NCI-H1092 (cell line): ENCODE data around the gene MAPK9.
A peak's percentile ranks its signal among the peaks of the same experiment; 100 is the strongest.
"Not testable (repeated sequence)": the region's sequence is repeated elsewhere in the genome, so short reads cannot be mapped to it uniquely, and the experiment has no call there.

Experiments used
- DNase-seq: peaks from one replicate; lab custom pipeline; 2025; lab: John Stamatoyannopoulos, UW

MAPK9 gene

DNA sequence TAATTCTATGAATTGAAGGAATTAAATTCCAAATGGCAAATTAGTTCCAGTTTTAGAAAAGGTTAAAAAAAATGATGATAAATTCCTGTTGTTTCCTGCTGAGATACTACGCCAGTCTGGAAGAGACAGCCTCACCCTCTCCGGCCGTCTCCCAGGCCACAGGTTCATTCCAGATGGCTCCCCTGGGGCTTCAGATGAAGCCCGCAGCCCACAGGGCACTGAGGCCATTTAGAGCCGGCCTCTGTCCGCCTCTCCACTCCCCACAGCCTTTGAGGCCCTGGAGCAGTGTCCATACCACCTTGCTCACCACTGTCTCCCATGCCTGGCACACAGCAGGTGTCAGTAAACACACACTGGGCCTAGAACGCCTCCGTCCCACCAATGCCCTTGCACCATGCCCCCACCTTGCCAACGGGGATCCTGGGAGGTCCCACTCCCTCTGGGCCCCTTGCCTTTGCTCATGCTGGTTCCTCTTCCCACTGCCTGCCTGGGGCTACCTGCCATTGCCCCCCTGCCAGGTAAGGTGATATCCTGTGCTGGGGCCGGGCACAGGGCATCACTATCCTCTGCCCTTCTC lies 35.2 kb upstream of the MAPK9 start:
- DNase-seq: no peak

DNA sequence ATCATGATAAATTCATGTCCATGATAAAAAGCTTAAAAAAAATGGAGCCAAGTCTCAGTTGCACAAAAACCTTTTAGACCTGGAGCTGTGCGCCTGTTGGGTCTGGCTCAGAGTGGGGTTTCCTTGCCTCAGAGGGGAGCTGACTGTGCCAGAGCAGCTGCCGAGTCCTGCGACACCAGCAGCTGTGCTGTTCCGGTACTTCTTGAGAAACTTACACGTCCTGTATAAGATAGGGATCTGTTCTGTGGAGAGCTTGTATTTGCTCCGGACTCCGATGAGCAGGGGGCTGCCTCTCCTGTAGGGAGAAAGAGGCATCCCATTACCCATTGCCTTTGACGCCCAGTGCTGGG lies 32.7 kb upstream of the MAPK9 start:
- DNase-seq: no peak

DNA sequence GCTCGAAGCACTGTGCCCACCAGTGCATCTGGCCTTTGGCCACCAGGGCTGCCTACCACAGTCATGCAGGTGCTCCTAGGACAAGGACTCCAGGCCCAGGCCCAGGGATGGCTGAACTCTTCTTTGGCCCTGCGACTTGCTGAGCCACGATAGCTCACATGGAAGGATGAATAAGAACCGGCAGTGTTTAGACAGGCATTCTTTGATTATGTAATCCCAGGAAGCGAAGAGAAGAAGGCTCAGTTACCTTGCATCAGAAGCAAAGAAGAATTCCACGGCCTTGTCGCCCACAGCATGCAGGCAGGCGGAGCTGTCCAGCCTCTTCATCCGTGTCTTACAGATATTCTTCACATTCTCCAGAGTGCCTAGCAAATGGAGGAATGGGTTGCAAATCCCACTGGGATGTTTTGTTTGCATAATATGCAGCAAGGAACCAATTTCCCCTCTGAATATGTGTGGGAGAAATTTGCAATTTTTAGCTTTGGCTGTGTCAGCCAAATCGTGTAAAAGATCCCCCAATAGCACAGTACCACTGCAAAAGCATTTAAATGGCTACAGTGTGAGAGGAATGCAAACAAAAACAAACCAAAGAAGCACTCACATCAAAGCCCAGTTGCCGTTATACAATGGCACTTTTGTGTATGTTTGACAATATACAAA lies 32.2 kb upstream of the MAPK9 start:
- no peak for DNase-seq

DNA sequence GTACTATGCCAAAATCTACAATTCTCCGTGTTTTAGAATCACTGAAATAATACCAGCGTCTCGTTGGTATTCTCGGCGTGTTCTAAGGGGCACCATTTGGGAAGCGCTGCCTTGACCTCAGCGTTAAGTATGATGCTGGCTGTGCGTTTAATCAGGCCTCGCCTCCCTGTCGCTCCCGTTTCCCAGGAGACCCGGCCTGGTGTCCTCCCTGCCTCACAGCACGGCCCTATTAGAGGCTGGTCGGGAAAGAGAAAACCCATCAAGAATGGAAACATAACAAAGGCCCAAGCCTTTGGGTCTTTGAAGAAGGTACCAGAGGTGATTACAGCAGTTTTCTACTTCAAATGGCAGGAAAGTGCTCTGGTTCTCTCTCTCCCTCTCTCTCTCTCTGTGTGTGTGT lies 31.3 kb upstream of the MAPK9 start:
- DNase-seq: no peak

- no peak for DNase-seq
Measured at GRCh38 chr5:180318456-180319089, 26.7 kb upstream of the MAPK9 start.

GRCh38 chr5:180316586-180316985 lies 24.7 kb upstream of the MAPK9 start:
- DNase-seq: no peak

DNA sequence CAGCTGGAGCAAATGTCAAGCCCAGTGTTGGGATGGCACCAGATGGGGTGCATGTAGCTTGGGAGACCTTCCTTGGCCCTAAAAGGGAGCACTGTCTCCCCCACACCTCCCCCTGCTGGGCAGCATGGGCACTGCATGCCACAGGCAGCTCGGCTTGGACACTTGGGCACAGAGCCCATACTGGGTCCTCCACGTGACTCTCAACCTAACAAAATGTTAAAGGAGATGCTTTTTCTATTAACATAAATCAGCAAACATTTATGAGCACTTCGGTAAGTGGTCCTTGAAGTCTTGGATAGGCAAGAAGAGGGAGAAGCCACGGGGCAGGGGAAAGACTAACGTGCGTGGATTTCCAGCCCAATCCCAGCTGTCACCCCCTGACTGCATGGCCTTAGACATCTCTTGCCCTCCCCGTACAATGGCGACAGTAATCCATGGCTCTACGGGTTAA lies 23.9 kb upstream of the MAPK9 start:
- peak; percentile 27 for DNase-seq

DNA sequence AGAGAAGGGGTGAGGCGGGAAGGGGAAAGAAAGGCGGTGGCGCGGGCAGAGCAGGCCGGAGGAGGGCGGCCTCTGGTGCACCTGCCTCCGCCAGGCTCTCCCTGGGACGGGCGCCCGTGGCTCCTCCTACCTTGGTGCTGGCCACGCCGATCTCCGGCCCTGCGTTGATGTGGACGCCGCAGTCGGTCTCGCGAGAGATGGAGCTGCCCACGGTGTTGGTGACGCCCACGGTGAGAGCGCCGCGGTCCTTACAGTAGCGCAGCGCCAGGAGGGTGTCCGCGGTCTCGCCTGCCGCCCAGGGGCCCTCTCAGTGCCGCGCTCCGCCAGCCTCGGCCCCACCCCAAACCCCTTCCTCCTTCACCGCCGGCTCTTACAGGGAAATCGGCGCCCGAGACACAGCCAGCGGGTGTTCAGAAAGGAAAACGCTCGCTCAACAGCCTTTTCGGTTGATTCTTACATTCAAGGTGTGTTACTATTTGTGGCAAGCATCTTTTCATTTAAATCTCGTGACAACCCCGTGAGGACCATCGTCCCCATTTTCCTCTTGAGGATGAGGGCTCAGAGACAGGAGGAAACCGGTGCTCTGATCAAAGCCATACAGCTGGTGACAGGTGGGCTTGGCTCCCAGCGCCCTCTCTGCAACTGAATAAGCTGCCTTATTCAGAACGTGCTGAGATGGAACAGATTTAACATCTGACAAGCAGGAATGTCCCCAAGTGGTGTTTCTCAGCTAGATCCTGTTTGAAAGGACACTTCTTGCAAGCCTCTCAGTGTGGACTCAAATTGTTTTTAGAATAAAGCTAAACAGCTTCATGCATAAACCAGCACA lies 22.0 kb upstream of the MAPK9 start:
- DNase-seq: peak; percentile 92

DNA sequence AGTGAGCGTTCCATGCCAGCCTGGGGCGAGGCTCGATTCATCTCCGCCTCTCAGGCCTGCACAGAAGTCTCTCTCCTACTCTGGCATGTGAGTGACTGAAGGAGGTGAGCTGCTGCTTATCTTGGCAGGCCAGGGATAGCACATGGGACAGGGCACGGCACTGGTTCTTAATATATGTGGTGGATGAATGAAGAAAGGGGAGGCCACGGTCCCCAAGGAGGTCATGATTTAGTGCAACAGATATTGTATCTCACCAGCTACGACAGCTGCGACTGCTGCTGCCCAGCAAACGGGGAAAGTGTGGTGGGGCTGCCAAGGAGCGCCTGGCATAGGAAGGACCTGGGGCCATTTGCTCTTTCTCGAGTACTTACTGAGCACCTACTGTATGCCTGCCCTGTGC lies 19.3 kb upstream of the MAPK9 start:
- no peak for DNase-seq

GRCh38 chr5:180306796-180307195 lies 14.9 kb upstream of the MAPK9 start:
- DNase-seq: no peak

DNA sequence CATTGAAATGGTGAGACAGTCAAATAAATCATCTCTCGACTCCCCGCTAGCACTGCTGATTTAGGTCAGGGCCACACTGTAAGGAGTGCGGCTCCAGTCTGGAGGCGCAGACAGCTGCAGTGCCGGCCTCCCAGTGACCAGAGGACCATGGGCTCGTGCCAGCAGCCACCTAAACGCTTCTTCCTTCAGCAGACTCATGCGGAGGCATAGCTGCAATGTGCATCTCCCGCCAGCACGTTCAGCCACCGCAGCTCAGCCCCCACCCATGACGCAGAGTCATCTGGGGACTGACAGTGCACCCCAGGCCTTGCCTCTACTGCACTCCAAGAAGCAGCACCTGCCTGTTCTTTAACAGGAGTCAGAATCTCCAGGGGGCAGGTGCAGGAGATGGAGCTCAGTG lies 13.6 kb upstream of the MAPK9 start:
- no peak for DNase-seq

DNA sequence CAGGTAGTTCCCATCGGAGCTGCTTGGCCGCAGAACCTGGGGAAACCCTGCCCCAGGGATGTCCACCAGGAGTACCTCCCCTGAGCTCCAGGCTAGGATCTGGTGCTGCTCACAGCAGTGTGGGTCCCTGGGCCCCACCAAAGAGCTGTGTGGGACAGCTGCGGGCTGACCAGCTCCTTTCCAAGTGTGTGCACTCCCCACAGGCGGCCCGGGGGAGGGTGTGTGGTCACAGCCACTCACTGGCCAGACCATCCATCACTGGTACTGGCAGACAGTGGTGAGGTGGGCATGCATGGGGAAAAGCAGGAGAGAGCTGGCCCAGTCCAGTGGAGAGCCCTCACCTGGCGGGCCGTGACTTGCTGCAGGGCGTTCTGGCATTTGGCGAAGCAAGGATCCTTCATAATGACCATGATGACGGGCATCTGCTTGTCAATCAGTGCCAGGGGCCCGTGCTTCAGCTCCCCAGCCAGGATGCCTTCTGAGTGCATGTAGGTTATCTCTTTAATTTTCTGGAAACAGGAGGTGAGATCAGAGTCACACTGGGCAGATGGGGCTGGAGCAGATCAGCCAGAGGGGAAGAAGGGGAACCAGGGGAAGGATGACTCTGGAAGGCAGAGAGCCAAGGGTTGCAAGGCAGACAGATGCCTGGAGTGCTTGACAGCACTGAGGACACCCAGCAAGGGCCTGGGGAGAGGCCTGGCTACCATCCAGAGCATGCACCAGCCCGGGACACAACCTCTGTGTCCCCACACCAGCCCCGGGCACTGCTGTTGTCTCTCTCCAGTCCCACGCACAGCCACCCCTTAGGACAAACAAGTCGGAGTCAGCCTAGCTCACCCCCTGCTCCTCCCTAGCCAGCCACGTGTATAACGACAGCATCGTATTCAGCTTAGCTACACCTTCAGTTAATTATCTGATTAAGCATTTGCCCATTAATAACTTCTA lies 12.8 kb upstream of the MAPK9 start:
- no peak for DNase-seq

DNA sequence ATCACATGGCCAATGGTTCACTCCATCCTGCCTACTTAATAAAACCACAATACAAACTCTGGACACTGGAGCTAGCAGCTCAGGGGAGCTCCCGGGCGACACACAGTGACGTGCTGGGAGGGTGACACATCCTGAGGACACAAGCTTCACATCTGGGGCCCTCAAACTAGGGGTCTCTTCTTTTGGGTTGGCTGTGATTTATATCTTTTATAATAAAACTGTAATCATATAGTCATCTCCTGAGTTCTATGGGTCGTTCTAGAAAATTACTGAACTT lies 12.1 kb upstream of the MAPK9 start:
- no peak for DNase-seq

- DNase-seq: no peak
Measured at GRCh38 chr5:180303226-180304015, 11.5 kb upstream of the MAPK9 start.

DNA sequence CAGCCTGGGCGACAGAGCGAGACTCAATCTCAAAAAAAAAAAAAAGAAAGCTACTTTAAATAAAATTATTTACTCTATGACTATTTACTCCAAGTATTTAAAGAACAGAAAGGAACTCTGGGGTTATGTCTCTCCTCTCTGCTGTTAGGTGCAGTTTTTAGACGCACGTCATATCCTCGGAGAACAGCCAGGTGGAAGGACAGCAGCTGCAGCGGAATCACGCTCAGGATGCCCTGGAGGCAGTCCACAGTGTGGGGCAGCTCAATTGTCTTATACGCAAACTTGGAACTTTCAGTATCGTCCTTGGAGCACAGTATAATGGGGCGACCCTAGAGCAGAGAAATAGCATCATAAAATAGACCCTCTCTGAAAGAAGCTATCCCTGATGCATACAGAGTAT lies 10.4 kb upstream of the MAPK9 start:
- no peak for DNase-seq

DNA sequence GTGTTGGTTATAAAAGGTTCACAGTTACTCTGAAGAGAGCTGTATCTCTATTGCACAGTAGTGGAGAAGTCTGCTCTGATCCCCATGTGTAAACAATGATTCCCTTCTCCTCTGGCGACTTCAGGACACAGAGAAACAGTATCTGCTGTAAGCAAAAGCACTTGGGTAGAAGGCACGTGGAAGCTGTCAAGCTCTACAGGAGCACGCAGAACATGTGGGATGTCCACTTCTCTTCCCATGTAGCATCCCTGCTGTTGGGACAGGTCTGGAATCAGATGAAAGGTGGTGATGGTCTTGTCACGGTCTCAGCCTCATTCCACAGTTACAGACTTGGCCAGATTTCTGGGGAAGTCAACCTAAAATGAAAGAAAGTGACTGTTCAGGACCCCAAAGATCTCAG lies 9.4 kb upstream of the MAPK9 start:
- DNase-seq: no peak

- DNase-seq: no peak
Measured at GRCh38 chr5:180299526-180299925, 7.6 kb upstream of the MAPK9 start.

- not testable (repeated sequence) for DNase-seq
Measured at GRCh38 chr5:180299014-180299413, 7.1 kb upstream of the MAPK9 start.

DNA sequence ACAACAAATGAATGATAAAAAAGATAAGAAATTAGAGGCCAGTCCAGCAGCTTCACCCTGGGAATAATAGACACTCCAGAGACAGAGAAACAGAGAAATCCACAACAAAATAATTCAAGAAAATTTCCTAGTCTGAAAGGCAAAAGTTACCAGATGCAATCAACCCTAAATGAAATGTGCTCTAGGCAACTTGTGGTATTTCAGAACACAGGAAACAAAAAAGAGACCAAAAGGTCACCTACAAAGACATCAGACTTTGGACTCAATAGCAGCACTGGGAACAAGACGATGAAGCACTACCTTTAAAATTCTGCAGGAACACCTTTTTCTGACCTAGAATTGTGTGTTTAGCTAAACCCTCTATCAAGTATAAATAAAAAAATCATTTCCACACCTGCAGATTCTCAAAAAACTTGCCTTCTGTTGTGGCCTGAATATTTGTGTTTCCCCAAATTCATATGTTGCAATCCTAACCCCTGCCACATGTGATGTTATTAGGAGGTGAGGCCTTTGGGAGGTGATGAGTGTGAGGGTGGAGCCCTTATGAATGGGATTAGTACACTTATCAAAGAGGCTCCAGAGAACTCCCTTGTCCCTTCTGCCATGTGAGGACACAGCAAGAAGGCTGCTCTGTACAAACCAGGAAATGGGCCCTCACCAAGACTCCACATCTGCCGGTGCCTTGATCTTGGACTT lies 5.9 kb upstream of the MAPK9 start:
- DNase-seq: no peak

GRCh38 chr5:180296771-180297170 lies 4.9 kb upstream of the MAPK9 start:
- DNase-seq: no peak
